GM12892 (cell line): ENCODE measurements around the gene STAB1.

Source experiments
- POLR2A ChIP-seq: IDR thresholded peaks from 2 replicates; pipeline ENCODE4 v1.6.1; 2011; ENCODE audit warnings: low read depth, low read length, control low read depth
- POLR2AphosphoS5 ChIP-seq: IDR thresholded peaks from 2 replicates; pipeline ENCODE4 v1.6.1; 2011; ENCODE audit warnings: low read depth, low read length, control low read depth

DNA sequence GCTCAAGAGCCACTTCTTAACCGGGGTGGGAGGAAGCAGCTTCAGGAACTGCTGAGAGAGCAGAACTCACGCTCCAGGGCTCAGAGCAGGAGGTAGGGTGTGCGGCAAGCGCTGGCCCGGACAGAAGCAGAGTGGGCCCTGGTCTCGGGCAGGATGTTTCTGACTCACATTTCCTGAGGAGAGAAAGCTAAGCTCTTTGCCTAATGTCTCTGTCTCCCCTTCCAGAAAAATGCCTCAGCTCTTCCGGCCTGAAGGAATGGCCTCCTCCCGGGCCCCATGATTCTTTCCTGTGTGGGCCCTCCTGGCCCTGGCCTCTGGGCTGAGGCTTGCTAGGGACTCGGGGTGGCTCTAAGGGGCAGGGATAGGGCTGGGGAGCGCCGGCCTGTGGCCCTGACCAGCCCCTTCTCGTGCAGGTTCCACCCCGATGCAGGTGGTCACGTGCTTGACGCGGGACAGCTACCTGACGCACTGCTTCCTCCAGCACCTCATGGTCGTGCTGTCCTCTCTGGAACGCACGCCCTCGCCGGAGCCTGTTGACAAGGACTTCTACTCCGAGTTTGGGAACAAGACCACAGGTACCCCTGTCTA is 4.1 kb upstream of the STAB1 start:
- TF ChIP-seq POLR2A = no peak
- TF ChIP-seq POLR2AphosphoS5 = no peak
